GM21619 (cell line): ENCODE results near the gene SCN4A.
"Not testable (repeated sequence)": the region's sequence is repeated elsewhere in the genome, so short reads cannot be mapped to it uniquely, and the experiment has no call there.

Experiments used
- ATAC-seq: cut with Tn5 transposase; IDR thresholded peaks from one replicate; pipeline ENCODE4 v1.9.1; 2021; ENCODE audit not compliant: unreplicated experiment

SCN4A gene

DNA sequence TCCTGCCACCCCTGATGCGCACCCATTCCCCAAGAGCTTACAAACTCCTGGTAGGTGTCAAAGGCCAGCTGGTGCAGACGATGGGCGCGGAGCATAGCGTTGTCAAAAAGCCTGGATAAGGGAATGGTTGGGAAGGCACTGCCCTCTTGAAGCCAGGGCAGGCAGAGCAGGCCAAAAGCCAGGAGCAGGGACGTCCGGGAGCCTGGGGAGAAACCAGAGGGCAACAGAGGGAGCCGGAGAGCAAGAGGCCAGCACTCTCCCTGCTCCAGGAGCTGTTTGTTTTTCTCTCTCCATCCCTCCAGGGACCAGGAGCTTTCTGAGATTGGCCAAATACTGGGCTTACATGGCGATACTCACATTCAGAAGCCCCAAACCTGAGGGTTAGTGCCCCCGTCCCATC, 54.4 kb downstream of the SCN4A start:
- no peak for ATAC-seq

- ATAC-seq: no peak
Observed at GRCh38 chr17:63917646-63918045, 55.1 kb downstream of the SCN4A start.

GRCh38 chr17:63917206-63917605, 55.5 kb downstream of the SCN4A start:
- not testable (repeated sequence) for ATAC-seq

DNA sequence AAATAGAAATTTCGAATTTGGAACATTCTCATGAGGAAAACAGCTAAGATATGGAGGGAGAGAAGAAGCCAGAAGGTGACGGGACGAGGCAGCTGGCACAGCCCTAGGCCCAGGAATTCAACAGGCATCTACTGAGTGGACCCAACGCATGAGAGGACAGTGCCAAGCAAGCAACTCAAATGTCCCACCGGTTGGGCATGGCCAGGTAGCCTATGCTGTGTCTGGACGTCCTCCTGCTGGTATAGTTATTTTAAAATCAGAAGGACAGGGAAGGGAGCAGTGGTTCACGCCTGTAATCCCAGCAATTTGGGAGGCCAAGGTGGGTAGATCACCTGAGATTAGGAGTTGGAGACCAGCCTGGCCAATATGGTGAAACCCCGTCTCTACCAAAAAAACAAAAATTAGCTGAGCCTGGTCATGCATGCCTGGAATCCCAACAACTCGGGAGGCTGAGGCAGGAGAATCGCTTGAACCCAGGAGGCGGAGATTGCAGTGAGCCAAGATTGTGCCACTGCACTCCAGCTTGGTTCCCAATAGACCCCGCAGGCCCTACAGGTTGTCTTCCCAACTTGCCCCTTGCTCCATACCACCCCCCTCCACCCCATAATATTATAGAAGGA, 56.0 kb downstream of the SCN4A start:
- no peak for ATAC-seq

DNA sequence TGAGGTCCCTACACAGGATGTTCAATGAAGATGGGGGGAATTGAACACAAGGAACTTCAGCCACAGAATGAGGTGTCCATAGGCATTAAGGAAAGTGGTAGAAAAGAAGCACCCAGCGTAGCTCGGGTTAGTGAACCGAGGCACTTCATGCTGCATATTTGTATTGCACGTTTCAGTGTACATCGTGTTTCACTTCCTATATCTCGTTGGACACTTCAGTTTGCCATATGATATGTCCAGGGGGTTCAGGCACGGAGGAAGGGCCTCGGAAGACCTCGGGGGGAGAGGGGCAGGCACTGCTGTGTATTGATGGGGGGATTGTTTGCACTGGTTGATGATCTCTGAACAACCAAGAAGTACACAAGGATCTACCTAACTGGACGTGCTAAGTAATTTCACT, 57.0 kb downstream of the SCN4A start:
- not testable (repeated sequence) for ATAC-seq

DNA sequence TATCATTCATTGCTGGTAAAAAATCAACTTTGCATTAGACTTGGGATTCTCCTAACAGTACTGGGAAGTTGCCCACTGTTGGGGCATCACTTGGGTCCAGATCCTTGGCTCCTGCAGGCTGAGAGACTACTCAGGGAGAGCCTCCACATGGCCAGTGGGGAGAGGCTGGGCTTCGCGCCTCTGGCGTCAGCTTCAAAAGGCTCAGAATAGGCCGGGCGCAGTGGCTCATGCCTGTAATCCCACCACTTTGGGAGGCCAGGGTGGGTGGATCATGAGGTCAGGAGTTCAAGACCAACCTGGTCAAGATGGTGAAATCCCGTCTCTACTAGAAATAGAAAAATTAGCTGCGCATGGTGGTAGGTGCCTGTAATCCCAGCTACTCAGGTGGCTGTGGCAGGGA, 58.2 kb downstream of the SCN4A start:
- no peak for ATAC-seq

DNA sequence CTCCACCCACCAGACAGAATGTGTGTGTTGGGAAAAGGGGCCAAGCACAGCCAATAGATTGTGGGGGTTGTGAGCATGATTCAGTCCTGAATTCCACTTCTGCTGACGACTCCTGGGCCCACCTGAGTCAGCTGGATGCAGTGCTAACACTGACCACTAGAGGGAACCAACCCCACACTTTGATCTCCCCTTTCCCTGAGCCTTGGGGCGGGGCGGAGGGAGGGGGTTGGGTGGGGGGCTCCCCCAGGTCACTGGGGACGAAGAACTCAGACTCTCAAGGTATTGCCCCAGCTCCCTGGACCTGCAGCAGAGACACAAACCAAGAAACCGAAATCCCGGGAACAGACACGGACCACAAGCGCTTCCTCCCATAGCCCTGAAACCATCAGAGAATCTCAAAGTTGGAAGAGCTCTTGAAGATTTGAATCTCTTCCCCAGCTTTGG, 61.0 kb downstream of the SCN4A start:
- no peak for ATAC-seq

GRCh38 chr17:63911041-63911635, 61.6 kb downstream of the SCN4A start, which contains the start of gene CSHL1:
TSS of gene CSHL1 (minus strand) at chr17:63911258. CDS start at chr17:63911196, 62 bp downstream.
- ATAC-seq: no peak

- no peak for ATAC-seq
Observed at GRCh38 chr17:63910096-63910495, 62.6 kb downstream of the SCN4A start.

GRCh38 chr17:63909586-63909985, 63.1 kb downstream of the SCN4A start:
- ATAC-seq: not testable (repeated sequence)

GRCh38 chr17:63907161-63907778, 65.4 kb downstream of the SCN4A start:
- not testable (repeated sequence) for ATAC-seq

DNA sequence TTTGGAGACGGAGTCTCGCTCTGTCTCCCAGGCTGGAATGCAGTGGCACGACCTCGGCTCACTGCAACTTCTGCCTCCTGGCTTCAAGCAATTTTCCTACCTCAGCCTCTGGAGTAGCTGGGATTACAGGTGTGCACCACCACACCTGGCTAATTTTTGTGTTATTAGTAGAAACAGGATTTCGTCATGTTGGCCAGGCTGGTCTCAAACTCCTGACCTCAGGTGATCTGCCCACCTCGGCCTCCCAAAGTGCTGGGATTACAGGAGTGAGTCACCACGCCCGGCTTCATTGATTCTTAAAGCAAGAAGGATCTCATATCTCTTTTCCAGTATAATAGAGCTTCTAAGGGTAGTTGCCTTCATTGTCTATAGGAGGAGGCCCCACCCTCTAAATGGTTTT, 67.9 kb downstream of the SCN4A start:
- not testable (repeated sequence) for ATAC-seq

DNA sequence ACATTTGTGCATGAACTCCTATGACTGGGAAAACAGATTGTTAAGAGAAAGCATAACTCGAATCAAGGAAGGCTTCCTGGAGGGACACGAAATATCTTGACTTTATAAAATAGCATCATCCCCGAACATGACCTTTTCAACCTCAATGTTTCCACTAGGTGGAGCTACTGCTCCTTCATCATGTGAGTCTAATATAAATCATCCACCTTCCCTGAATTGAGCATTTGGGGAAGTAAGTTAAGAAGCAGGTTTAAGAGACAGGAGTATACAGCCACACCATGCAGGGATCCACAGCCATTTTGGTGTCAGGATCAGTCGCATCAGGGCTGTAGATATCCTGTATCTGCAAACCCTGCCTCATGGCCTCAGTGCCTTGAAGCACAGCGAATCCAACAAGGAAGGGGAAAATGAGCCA, 68.9 kb downstream of the SCN4A start:
- not testable (repeated sequence) for ATAC-seq

GRCh38 chr17:63901971-63902370, 70.7 kb downstream of the SCN4A start:
- ATAC-seq: not testable (repeated sequence)

- not testable (repeated sequence) for ATAC-seq
Observed at GRCh38 chr17:63898899-63899798, 73.6 kb downstream of the SCN4A start.

DNA sequence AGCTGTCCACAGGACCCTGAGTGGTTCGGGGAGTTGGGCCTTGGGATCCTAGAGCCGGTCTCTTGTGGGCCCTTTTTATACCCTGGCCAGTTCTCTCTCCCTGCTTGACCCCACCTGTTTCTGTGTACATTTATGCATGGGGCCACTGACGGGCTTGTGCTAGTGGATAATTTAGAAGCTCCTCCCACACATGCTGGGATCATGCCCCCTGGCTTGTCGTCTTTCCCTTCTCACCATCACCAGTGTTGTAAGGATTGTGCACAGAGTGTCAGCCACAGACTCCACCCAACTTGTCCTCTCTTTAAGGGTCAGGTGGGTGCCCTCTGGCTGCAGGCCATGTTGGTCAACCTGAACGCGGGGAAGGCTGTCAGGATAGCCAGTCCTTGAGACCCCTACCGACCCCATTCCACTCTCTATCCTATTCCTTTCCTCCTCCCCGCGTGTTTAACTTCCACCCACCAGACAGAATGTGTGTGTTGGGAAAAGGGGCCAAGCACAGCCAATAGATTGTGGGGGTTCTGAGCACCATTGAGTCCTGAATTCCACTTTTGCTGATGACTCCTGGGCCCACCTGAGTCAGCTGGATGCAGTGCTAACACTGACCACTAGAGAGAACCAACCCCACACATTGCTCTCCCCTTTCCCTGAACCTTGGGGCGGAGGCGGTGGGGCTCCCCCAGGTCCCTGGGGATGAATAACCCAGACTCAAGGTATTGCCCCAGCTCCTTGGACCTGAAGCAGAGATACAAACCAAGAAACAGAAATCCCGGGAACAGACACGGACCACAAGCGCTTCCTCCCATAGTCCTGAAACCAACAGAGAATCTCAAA, 76.0 kb downstream of the SCN4A start, which contains the start of gene CSH1:
TSS of gene CSH1 (minus strand) at position 51 of the 831 bp plus-strand sequence. CDS start 63 bp downstream, outside the sequence.
- not testable (repeated sequence) for ATAC-seq

DNA sequence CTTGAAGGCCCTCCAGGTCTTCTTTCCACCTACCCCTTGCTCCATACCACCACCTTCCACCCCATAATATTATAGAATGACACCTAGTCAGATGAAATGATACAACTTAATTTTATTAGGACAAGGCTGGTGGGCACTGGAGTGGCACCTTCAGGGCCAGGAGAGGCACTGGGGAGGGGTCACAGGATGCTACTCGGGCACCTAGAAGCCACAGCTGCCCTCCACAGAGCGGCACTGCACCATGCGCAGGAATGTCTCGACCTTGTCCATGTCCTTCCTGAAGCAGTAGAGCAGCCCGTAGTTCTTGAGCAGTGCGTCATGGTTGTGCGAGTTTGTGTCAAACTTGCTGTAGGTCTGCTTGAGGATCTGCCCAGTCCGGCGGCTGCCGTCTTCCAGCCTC, 77.9 kb downstream of the SCN4A start:
- ATAC-seq: not testable (repeated sequence)

GRCh38 chr17:63894021-63894420, 78.7 kb downstream of the SCN4A start:
- ATAC-seq: not testable (repeated sequence)

DNA sequence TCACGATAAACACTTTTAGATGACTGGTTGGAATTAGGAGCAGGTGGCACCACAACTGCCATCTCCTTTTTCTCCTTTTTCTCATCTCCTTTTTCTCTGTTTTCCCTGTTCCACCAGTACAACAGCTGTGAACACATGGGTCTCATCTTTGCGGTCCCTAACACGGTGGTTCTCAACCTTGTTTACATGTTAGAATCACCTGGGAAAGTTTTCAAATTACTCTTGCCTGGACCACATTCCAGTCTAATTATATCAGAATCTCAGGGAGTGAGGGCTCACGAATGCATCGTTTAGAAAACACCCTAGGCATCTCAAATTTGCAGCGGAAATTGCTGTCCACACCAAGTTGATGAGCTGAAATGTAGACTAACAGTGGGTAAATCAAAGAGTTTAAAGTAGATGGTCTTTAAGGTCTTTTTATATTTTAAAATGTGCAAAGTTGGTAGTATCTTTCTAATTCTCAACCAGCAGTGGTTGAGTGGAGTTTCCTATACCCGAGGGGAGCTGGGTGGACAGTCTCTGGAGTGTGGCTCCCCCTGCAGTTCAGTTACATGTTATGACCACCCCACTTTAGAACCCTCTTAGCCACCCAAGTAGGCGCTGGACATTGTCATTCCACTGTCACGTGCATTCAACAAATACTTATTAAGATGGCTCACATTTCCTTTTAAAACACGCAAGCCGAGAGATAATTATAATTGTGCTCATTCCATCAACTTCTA, 80.2 kb downstream of the SCN4A start:
- not testable (repeated sequence) for ATAC-seq
